Esophagus squamous epithelium (tissue), 5 donors: Measurements from ENCODE around the gene ALDH18A1. TPM values are rescaled to one million over a fixed set of nuclear protein-coding genes. Genes with fewer than 3 reads are reported as not detected.

ENCODE experiments used
- DNase-seq: peaks from one replicate; lab custom pipeline; 2025; lab: John Stamatoyannopoulos, UW
- H3K27ac ChIP-seq, 4 donors: fragments of 200-600 bp; sonication (generic); one replicate each; pipeline ENCODE4 v1.5.1; 2016 to 2019; ENCODE audit warnings: mild to moderate bottlenecking in 1 of 4
- H3K27me3 ChIP-seq, 4 donors: fragments of 200-600 bp; sonication (generic); 1 replicate in 3 of 4; 2 replicates in 1 of 4; pipeline versions ENCODE4 v1.5.1 to v1.6.0; 2017 to 2021; ENCODE audit warnings: antibody characterized with exemption in 1 of 4
- H3K36me3 ChIP-seq, 3 donors: fragments of 200-600 bp; sonication (generic); one replicate each; pipeline ENCODE4 v1.5.1; 2016 to 2019
- H3K4me1 ChIP-seq, 3 donors: fragments of 200-600 bp; sonication (generic); one replicate each; pipeline ENCODE4 v1.5.1; 2017 to 2019
- H3K4me3 ChIP-seq, 4 donors: fragments of 200-600 bp; sonication (generic); 1 replicate in 3 of 4; 2 replicates in 1 of 4; pipeline ENCODE4 v1.5.1; 2016 to 2019; ENCODE audit warnings: mild to moderate bottlenecking in 2 of 4, moderate library complexity in 1 of 4
- H3K9me3 ChIP-seq, 3 donors: fragments of 200-600 bp; sonication (generic); one replicate each; pipeline ENCODE4 v1.5.1; 2016 to 2019
- CTCF ChIP-seq, 6 experiments: fragments of 450-650 bp in 4 of 6; fragments of 200-600 bp in 2 of 6; sonication (generic) in 2 of 6; IDR thresholded peaks; one replicate each; pipeline ENCODE4 v1.5.1; 2016 to 2019; ENCODE audit warnings: antibody characterized with exemption in 6 of 6, mild to moderate bottlenecking in 4 of 6, moderate library complexity in 4 of 6
- POLR2A ChIP-seq, 4 donors: fragments of 450-650 bp; IDR thresholded peaks; one replicate each; pipeline ENCODE4 v1.6.1; 2017; ENCODE audit warnings: antibody characterized with exemption in 4 of 4, mild to moderate bottlenecking in 4 of 4, moderate library complexity in 3 of 4
- WGBS, 2 donors: methylation state at CpG; one replicate each; pipeline ENCODE4 v1.1.5; 2018; 5-methylcytosine and 5-hydroxymethylcytosine counted together
- intact Hi-C: fragments of 100-400 bp; cut with DNase I; formaldehyde crosslinking; loops from one replicate; pipeline ENCODE4 v1.15.0; 2022
- total RNA-seq, 4 donors: library from RNA; depleted of rRNA; stranded (reverse); fragments of >200 nt; gene quantifications; one replicate each; pipeline ENCODE4 v1.1.0, GENCODE V29; 2016
- donor health status: DM: yes; HTN: yes; CAD: no.

Gene ALDH18A1
- 10 to 100 TPM; 34.5 to 78.3 (median 47.4) TPM for total RNA-seq

- Histone ChIP-seq H3K27me3 (no peaks in the 10 kb centered on the region), H3K4me1 (peaks cover 0 to 36% (median 4%) of the 10 kb centered on the region in 3 donors), H3K27ac (peak within 1 kb of the TSS; percentile 66 to 81 (median 75)), H3K36me3 (peaks cover 2 to 19% (median 9%) of the 10 kb centered on the region in 3 donors), H3K9me3 (peaks cover 0 to 2% (median 0%) of the 10 kb centered on the region in 3 donors), H3K4me3 (peak within 1 kb of the TSS; percentile 76 to 93 (median 79))
- 0 to 2% methylated on average over 27 to 32 of the region's 83 CpGs for WGBS, 2 donors
- peak in 1 of 4 donors; percentile 39 for TF ChIP-seq POLR2A (IDR thresholded peaks at IDR 0.05)
- TF ChIP-seq CTCF (IDR thresholded peaks at IDR 0.05) = no peak
- DNase-seq = peak; percentile 57
- intact Hi-C loops = no loop called here
These were observed at the start of gene ALDH18A1 for GRCh38 chr10:95656291-95657164. Gene ALDH18A1, minus strand, starts transcription at chr10:95656711. Its CDS starts 3,334 bp downstream, at chr10:95653377.

GRCh38 chr10:95698415-95698814 is 41.9 kb upstream of the ALDH18A1 start:
- H3K36me3 ChIP-seq = no peaks in the 10 kb centered on the region
- intact Hi-C loops = no loop called here

GRCh38 chr10:95697429-95697828 is 40.9 kb upstream of the ALDH18A1 start:
- Histone ChIP-seq H3K4me1 (peaks cover 0 to 14% (median 7%) of the 10 kb centered on the region in 3 donors), H3K27ac (peak overlapping the region in 1 of 4 donors; percentile 36), H3K36me3 (no peaks in the 10 kb centered on the region), H3K27me3 (no peaks in the 10 kb centered on the region), H3K9me3 (no peaks in the 10 kb centered on the region), H3K4me3 (no peak overlapping the region)
- no peak for TF ChIP-seq CTCF (IDR thresholded peaks at IDR 0.05)
- TF ChIP-seq POLR2A (IDR thresholded peaks at IDR 0.05) = no peak
- DNase-seq = no peak
- WGBS, 2 donors = 51 to 64% methylated on average over 2 of the region's 3 CpGs
- intact Hi-C loops = no loop called here

More at GRCh38 chr10:95698415-95698814, 41.9 kb upstream of the ALDH18A1 start:
- 46 to 50% methylated on average over 2 of the region's 2 CpGs for WGBS, 2 donors
- Histone ChIP-seq H3K4me1 (peaks cover 0 to 5% (median 0%) of the 10 kb centered on the region in 3 donors), H3K9me3 (no peaks in the 10 kb centered on the region), H3K27ac (no peak overlapping the region), H3K4me3 (no peak overlapping the region), H3K27me3 (no peaks in the 10 kb centered on the region)
- no peak for TF ChIP-seq CTCF (IDR thresholded peaks at IDR 0.05)
- no peak for TF ChIP-seq POLR2A (IDR thresholded peaks at IDR 0.05)
- no peak for DNase-seq

- no peak for DNase-seq
- H3K4me1 ChIP-seq = peaks cover 0 to 35% (median 18%) of the 10 kb centered on the region in 3 donors
- TF ChIP-seq CTCF (IDR thresholded peaks at IDR 0.05) = no peak
- TF ChIP-seq POLR2A (IDR thresholded peaks at IDR 0.05) = no peak
- no peaks in the 10 kb centered on the region for H3K9me3 ChIP-seq
- WGBS, 2 donors = 94 to 97% methylated on average over 15 to 18 of the region's 18 CpGs
- no peaks in the 10 kb centered on the region for H3K27me3 ChIP-seq
- intact Hi-C loops = no loop called here
- no peak overlapping the region for H3K27ac ChIP-seq
- H3K4me3 ChIP-seq = no peak overlapping the region
- peaks cover 0 to 27% (median 0%) of the 10 kb centered on the region in 3 donors for H3K36me3 ChIP-seq
These were observed 38.2 kb upstream of the ALDH18A1 start for GRCh38 chr10:95694665-95695064.
